ENCODE data around the gene COL23A1. TPM values are rescaled to one million over a fixed set of nuclear protein-coding genes. Genes with fewer than 3 reads are reported as not detected.

The COL23A1 gene
- total RNA-seq, 2 experiments from 2014 or later: 0.11 TPM; not detected in 1

GRCh38 chr5:178602752-178603151, 12.6 kb upstream of the COL23A1 start:
- Mint-ChIP-seq H3K36me3 (ENCODE audit: low read depth) (peaks cover 45% of the 10 kb centered on the region), H3K4me3 (no peak overlapping the region), H3K4me1 (ENCODE audit: low read depth) (no peaks in the 10 kb centered on the region), H3K27me3 (no peaks in the 10 kb centered on the region), H3K9me3 (peaks cover 3% of the 10 kb centered on the region), H3K27ac (no peak overlapping the region)
- ATAC-seq (no peak), DNase-seq (no peak)
- POLR2A ChIA-PET: no interaction called here
- intact Hi-C loops (cut with micrococcal nuclease): no loop called here
- CTCF ChIA-PET: no interaction called here
- TF ChIP-seq CTCF (IDR thresholded peaks at IDR 0.05): no peak

GRCh38 chr5:178595750-178596149, 5.6 kb upstream of the COL23A1 start:
- ChIA-PET CTCF (interaction anchor here (1.1 kb wide), 1 partner anchor 10 kb away, joined by 4 read pairs; no protein-coding TSS in a partner anchor), POLR2A (no interaction called here)
- Mint-ChIP-seq H3K36me3 (ENCODE audit: low read depth) (peaks cover 41% of the 10 kb centered on the region), H3K27me3 (peaks cover 6% of the 10 kb centered on the region), H3K4me3 (no peak overlapping the region), H3K4me1 (ENCODE audit: low read depth) (peaks cover 3% of the 10 kb centered on the region), H3K27ac (no peak overlapping the region), H3K9me3 (peaks cover 22% of the 10 kb centered on the region)
- TF ChIP-seq CTCF (IDR thresholded peaks at IDR 0.05): no peak
- DNase-seq (no peak), ATAC-seq (no peak)
- intact Hi-C loops (cut with micrococcal nuclease): no loop called here

- Mint-ChIP-seq H3K36me3 (ENCODE audit: low read depth) (peaks cover 37% of the 10 kb centered on the region), H3K4me3 (no peak overlapping the region), H3K4me1 (ENCODE audit: low read depth) (peaks cover 3% of the 10 kb centered on the region), H3K9me3 (peaks cover 22% of the 10 kb centered on the region), H3K27ac (no peak overlapping the region), H3K27me3 (peaks cover 9% of the 10 kb centered on the region)
- ATAC-seq (no peak), DNase-seq (no peak)
- POLR2A ChIA-PET: no interaction called here
- no peak for TF ChIP-seq CTCF (IDR thresholded peaks at IDR 0.05)
- CTCF ChIA-PET: no interaction called here
- intact Hi-C loops (cut with micrococcal nuclease): no loop called here
Observed at GRCh38 chr5:178595150-178595549, 5.0 kb upstream of the COL23A1 start.

- Mint-ChIP-seq H3K9me3 (peaks cover 17% of the 10 kb centered on the region), H3K27me3 (peaks cover 34% of the 10 kb centered on the region), H3K36me3 (ENCODE audit: low read depth) (peaks cover 17% of the 10 kb centered on the region), H3K4me1 (ENCODE audit: low read depth) (peaks cover 6% of the 10 kb centered on the region), H3K4me3 (peak overlapping the region; percentile 46), H3K27ac (no peak overlapping the region)
- no peak for DNase-seq
- intact Hi-C loops (cut with micrococcal nuclease): no loop called here
- TF ChIP-seq CTCF (IDR thresholded peaks at IDR 0.05): peak; percentile 47
- CTCF ChIA-PET: interaction anchor here (0.6 to 2.2 kb wide), 9 partner anchors 9 to 362 kb away, joined by 3 to 6 read pairs (median 5); no protein-coding TSS in a partner anchor
- POLR2A ChIA-PET: no interaction called here
- ATAC-seq: no peak
Observed at GRCh38 chr5:178590924-178591423, 781 bp upstream of the COL23A1 start.

GRCh38 chr5:178589180-178590140, 733 bp downstream of the COL23A1 start:
- intact Hi-C loops (cut with micrococcal nuclease): no loop called here
- Mint-ChIP-seq H3K4me1 (ENCODE audit: low read depth) (peaks cover 6% of the 10 kb centered on the region), H3K27ac (no peak overlapping the region), H3K4me3 (peak overlapping the region; percentile 36), H3K36me3 (ENCODE audit: low read depth) (peaks cover 6% of the 10 kb centered on the region), H3K9me3 (peaks cover 5% of the 10 kb centered on the region), H3K27me3 (peaks cover 41% of the 10 kb centered on the region)
- ATAC-seq: peak; percentile 43
- CTCF ChIA-PET: interaction anchor here (0.7 to 2.3 kb wide), 9 partner anchors 12 to 360 kb away, joined by 3 to 14 read pairs (median 5); no protein-coding TSS in a partner anchor
- DNase-seq: peak; percentile 18
- POLR2A ChIA-PET: no interaction called here
- no peak for TF ChIP-seq CTCF (IDR thresholded peaks at IDR 0.05)
